ENCODE results near the gene AURKB.
"Not testable (repeated sequence)": the region's sequence is repeated elsewhere in the genome, so short reads cannot be mapped to it uniquely, and the experiment has no call there.

AURKB gene

GRCh38 chr17:8220783-8221662, 10.6 kb upstream of the AURKB start:
- Histone ChIP-seq H3K9ac (ENCODE audit: low read length) (peak overlapping the region; percentile 99), H3K27me3 (ENCODE audit: low read depth, low read length) (no peaks in the 10 kb centered on the region), H3K79me2 (ENCODE audit: low read length) (no peaks in the 10 kb centered on the region), H2AFZ (ENCODE audit: low read depth, low read length) (peak overlapping the region; percentile 90; the same call in 1 of the 2 replicates), H3K4me1 (ENCODE audit: low read length) (peaks cover 18% of the 10 kb centered on the region), H3K27ac (ENCODE audit: low read length) (peak overlapping the region; percentile 96), H3K4me3 (ENCODE audit: low read length) (peak overlapping the region; percentile 100), H3K4me2 (ENCODE audit: low read length) (peak overlapping the region; percentile 100), H4K20me1 (ENCODE audit: insufficient read depth, low read length) (no peaks in the 10 kb centered on the region), H3K36me3 (replicated peaks; ENCODE audit: low read depth, low read length) (no peaks in the 10 kb centered on the region), H3K9me3 (ENCODE audit: insufficient read depth, low read length) (no peaks in the 10 kb centered on the region)
- TF ChIP-seq CTCF (IDR thresholded peaks at IDR 0.05; ENCODE audit: low read depth, low read length) (no peak), EZH2phosphoT487 (IDR thresholded peaks at IDR 0.05; ENCODE audit: low read depth) (no peak)

- H3K4me3 ChIP-seq (ENCODE audit: low read length); H3K9me3 ChIP-seq (ENCODE audit: insufficient read depth, low read length); H3K27ac ChIP-seq (ENCODE audit: low read length); H3K27me3 ChIP-seq (ENCODE audit: low read depth, low read length); H2AFZ ChIP-seq (ENCODE audit: low read depth, low read length); H3K36me3 ChIP-seq (replicated peaks; ENCODE audit: low read depth, low read length); H3K4me2 ChIP-seq (ENCODE audit: low read length); H4K20me1 ChIP-seq (ENCODE audit: insufficient read depth, low read length); H3K9ac ChIP-seq (ENCODE audit: low read length); H3K4me1 ChIP-seq (ENCODE audit: low read length): not testable (repeated sequence)
- H3K79me2 ChIP-seq (ENCODE audit: low read length) = peaks cover 17% of the 10 kb centered on the region
These were observed 3.6 kb upstream of the AURKB start for GRCh38 chr17:8214000-8214399.

GRCh38 chr17:8212312-8213180, 2.2 kb upstream of the AURKB start:
- no peak overlapping the region for H2AFZ ChIP-seq (ENCODE audit: low read depth, low read length)
- TF ChIP-seq CTCF (IDR thresholded peaks at IDR 0.05; ENCODE audit: low read depth, low read length) = no peak
- no peak for TF ChIP-seq EZH2phosphoT487 (IDR thresholded peaks at IDR 0.05; ENCODE audit: low read depth)
- no peak overlapping the region for H3K4me3 ChIP-seq (ENCODE audit: low read length)
- H3K36me3 ChIP-seq (replicated peaks; ENCODE audit: low read depth, low read length) = peaks cover 9% of the 10 kb centered on the region
- H3K9me3 ChIP-seq (ENCODE audit: insufficient read depth, low read length) = no peaks in the 10 kb centered on the region
- H3K27ac ChIP-seq (ENCODE audit: low read length) = no peak overlapping the region
- H3K4me2 ChIP-seq (ENCODE audit: low read length) = no peak overlapping the region
- H3K9ac ChIP-seq (ENCODE audit: low read length) = no peak overlapping the region
- H3K4me1 ChIP-seq (ENCODE audit: low read length) = peaks cover 14% of the 10 kb centered on the region
- H3K79me2 ChIP-seq (ENCODE audit: low read length) = peaks cover 26% of the 10 kb centered on the region
- no peaks in the 10 kb centered on the region for H4K20me1 ChIP-seq (ENCODE audit: insufficient read depth, low read length)
- H3K27me3 ChIP-seq (ENCODE audit: low read depth, low read length) = no peaks in the 10 kb centered on the region

GRCh38 chr17:8210761-8211458, 535 bp upstream of the AURKB start:
- Histone ChIP-seq H4K20me1 (ENCODE audit: insufficient read depth, low read length) (no peaks in the 10 kb centered on the region), H3K27ac (ENCODE audit: low read length) (peak overlapping the region; percentile 86), H3K9ac (ENCODE audit: low read length) (peak overlapping the region; percentile 98), H3K27me3 (ENCODE audit: low read depth, low read length) (no peaks in the 10 kb centered on the region), H3K79me2 (ENCODE audit: low read length) (peaks cover 35% of the 10 kb centered on the region), H3K36me3 (replicated peaks; ENCODE audit: low read depth, low read length) (peaks cover 22% of the 10 kb centered on the region), H3K9me3 (ENCODE audit: insufficient read depth, low read length) (no peaks in the 10 kb centered on the region), H3K4me2 (ENCODE audit: low read length) (peak overlapping the region; percentile 81), H3K4me3 (ENCODE audit: low read length) (peak overlapping the region; percentile 99), H2AFZ (ENCODE audit: low read depth, low read length) (peak overlapping the region; percentile 86), H3K4me1 (ENCODE audit: low read length) (peaks cover 14% of the 10 kb centered on the region)
- TF ChIP-seq EZH2phosphoT487 (IDR thresholded peaks at IDR 0.05; ENCODE audit: low read depth) = no peak
- TF ChIP-seq CTCF (IDR thresholded peaks at IDR 0.05; ENCODE audit: low read depth, low read length) = no peak
